ENCODE results near the gene ETAA1. TPM values are rescaled to one million over a fixed set of nuclear protein-coding genes. Genes with fewer than 3 reads are reported as not detected.

Gene ETAA1
- 10 to 100 TPM; 14.5 to 14.6 TPM for total RNA-seq

DNA sequence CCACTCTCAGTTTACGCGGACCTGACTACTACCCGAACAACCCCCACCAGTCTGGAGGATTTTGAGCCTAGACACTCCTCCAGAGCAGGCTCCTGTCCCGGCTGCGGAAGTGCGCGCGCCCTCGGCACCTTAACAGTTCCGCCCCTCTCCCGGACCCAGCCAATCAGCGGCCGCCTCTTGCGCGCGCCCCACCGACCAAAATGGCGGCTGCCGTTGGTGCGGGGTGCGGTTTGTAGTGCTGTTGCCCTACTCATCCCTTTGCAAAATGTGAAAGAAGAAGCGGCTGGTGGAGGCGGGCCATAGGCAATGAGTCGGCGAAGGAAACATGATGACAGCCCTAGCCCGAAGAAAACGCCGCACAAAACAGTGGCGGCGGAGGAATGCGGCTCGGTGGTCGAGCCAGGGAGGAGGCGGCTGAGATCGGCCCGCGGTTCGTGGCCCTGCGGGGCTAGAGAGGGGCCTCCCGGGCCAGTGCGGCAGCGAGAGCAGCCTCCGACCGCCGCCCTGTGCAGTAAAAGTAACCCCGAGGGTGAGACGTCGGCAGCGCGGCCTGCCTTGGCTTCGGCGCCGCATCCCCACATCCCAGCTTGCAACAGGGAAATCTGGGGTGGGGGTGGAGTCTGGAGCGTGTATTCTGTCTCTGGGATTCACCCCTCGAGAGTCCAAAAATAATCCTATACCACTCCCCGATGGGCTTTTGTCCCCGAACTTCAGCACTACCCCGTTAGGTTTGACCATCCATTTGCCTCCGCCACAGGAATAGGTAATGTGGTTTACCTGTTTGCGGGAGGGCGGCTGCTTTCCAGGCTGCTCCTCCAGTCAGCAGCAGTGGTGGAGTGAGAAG lies at the start of gene ETAA1:
ETAA1 (plus strand) TSS at position 191 of the 844 bp plus-strand sequence; CDS start at position 307, 116 bp downstream.
- TF ChIP-seq POLR2A (IDR thresholded peaks at IDR 0.05) (peak; percentile 77), CTCF (IDR thresholded peaks at IDR 0.05) (peak in 1 of 4 experiments; percentile 5), POLR2AphosphoS5 (IDR thresholded peaks at IDR 0.05) (peak; percentile 88)
- peak; percentile 90 for DNase-seq (ENCODE audit: low spot score)
- intact Hi-C loops (cut with DNase I): loop anchor here (5.0 kb wide), 1 partner anchor 965 kb away; no protein-coding TSS in a partner anchor
- Histone ChIP-seq H3K9me3 (no peaks in the 10 kb centered on the region), H3K27me3 (replicated peaks; ENCODE audit: insufficient read depth) (no peaks in the 10 kb centered on the region), H3K4me3 (peak within 1 kb of the TSS; percentile 96 to 98), H3K36me3 (no peaks in the 10 kb centered on the region), H3K27ac (peak within 1 kb of the TSS; percentile 95 to 96), H3K4me1 (replicated peaks) (no peaks in the 10 kb centered on the region)
- WGBS: under 1% methylated on average over 59 of the region's 61 CpGs

DNA sequence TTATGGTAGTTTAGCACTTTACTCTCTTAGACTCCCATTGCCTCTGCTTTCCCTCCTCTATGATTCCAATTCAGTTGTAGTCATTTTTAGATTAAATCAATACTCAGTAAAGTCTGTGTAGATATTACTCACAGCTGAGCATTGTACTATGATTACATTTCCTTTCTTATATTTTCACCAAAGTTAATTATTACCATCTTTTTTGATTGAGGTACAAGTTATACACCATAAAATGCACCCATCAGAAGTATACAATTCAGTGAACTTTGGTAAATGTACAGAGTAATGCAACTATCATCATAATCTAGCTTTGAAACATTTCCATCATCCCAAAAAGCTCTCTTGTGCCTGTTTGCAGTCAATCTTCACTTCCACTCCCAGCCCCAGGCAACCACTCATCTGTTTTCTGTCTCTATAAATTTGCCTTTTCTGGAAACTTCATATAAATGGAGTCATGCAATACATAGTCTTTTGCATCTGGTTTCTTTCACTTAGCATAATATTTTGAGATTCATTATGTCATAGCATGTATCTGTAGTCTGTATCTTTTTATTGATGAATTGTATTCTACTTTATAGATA lies 30.2 kb upstream of the ETAA1 start:
- DNase-seq (ENCODE audit: low spot score): no peak
- Histone ChIP-seq H3K36me3 (no peaks in the 10 kb centered on the region), H3K9me3 (no peaks in the 10 kb centered on the region), H3K27me3 (replicated peaks; ENCODE audit: insufficient read depth) (no peaks in the 10 kb centered on the region), H3K4me3 (no peak overlapping the region), H3K27ac (no peak overlapping the region), H3K4me1 (replicated peaks) (no peaks in the 10 kb centered on the region)
- no peak for TF ChIP-seq POLR2AphosphoS5 (IDR thresholded peaks at IDR 0.05)
- intact Hi-C loops (cut with DNase I): no loop called here

DNA sequence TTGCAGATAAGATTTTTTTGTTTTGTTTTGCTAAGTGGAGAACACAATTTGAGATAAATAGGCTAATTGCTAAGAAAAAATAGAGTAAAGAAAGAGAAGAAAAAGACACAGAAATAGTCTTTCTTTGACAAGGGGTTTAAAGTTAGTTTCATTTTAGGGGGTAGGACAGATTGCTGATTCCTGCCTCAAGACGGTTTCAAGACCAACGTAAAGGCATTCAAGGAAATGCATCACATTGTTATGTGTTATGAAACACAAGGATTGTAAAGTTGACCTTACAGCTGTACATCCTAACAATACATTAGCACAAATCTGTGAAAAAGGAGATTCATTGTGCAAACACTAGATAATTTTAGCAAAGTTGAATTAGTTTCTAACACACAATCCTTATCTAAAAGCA lies 22.7 kb upstream of the ETAA1 start:
- no peaks in the 10 kb centered on the region for H3K9me3 ChIP-seq
- no peak overlapping the region for H3K27ac ChIP-seq
- no peaks in the 10 kb centered on the region for H3K27me3 ChIP-seq (replicated peaks; ENCODE audit: insufficient read depth)
- no peaks in the 10 kb centered on the region for H3K36me3 ChIP-seq
- DNase-seq (ENCODE audit: low spot score): no peak
- H3K4me3 ChIP-seq: no peak overlapping the region
- TF ChIP-seq POLR2A (IDR thresholded peaks at IDR 0.05) (no peak), CTCF (IDR thresholded peaks at IDR 0.05) (no peak)
- WGBS: 46% methylated on average over 2 of the region's 2 CpGs
- intact Hi-C loops (cut with DNase I): no loop called here
- H3K4me1 ChIP-seq (replicated peaks): no peaks in the 10 kb centered on the region

DNA sequence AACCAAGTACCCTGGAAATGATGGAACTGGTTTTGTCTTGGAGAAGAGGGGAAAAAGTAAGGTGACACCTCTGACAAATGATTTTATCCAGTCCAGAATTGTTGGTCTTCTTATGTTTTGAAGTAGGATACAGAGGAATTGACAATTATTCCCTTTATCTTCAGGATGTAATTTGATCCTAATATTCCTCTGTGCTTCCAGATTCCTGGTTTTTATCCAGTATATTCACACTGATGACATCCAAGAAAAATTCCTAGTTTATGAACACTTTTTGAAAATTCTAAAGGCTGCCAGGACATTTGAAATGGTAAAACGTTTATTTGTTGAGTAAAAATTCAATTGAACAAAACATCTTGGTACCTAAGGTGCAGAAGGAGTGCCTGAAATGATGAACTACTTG lies 22.2 kb upstream of the ETAA1 start:
- no peak for TF ChIP-seq POLR2A (IDR thresholded peaks at IDR 0.05)
- no peak for TF ChIP-seq CTCF (IDR thresholded peaks at IDR 0.05)
- TF ChIP-seq POLR2AphosphoS5 (IDR thresholded peaks at IDR 0.05): no peak
- WGBS: 34% methylated on average over 1 of the region's 1 CpG
- DNase-seq (ENCODE audit: low spot score): no peak
- intact Hi-C loops (cut with DNase I): no loop called here
- H3K36me3 ChIP-seq: no peaks in the 10 kb centered on the region
- H3K4me3 ChIP-seq: no peak overlapping the region
- no peak overlapping the region for H3K27ac ChIP-seq
- H3K9me3 ChIP-seq: no peaks in the 10 kb centered on the region
- no peaks in the 10 kb centered on the region for H3K27me3 ChIP-seq (replicated peaks; ENCODE audit: insufficient read depth)
- H3K4me1 ChIP-seq (replicated peaks): no peaks in the 10 kb centered on the region

DNA sequence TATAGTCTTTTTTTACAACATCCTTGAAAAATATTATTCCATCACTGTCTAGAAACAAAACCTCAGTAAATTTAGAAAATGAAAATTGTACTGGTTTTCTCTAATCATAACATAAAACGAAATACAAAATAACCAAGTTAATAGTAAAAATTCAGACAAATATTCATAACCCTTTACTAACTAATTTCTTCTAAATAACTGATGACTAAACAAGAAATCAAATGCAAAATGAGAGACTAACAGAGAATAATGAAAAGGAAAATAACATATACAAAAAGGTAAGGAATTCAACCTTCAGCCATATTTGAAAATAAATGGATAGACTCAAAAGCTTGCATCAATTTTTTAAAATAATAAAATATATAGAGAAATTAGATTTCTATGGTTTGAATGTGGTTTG lies 18.6 kb upstream of the ETAA1 start:
- Histone ChIP-seq H3K9me3 (no peaks in the 10 kb centered on the region), H3K36me3 (no peaks in the 10 kb centered on the region), H3K4me3 (no peak overlapping the region), H3K4me1 (replicated peaks) (no peaks in the 10 kb centered on the region), H3K27ac (no peak overlapping the region), H3K27me3 (replicated peaks; ENCODE audit: insufficient read depth) (no peaks in the 10 kb centered on the region)
- WGBS: 93% methylated on average over 1 of the region's 1 CpG
- no peak for DNase-seq (ENCODE audit: low spot score)
- TF ChIP-seq POLR2AphosphoS5 (IDR thresholded peaks at IDR 0.05) (no peak), CTCF (IDR thresholded peaks at IDR 0.05) (no peak), POLR2A (IDR thresholded peaks at IDR 0.05) (no peak)
- intact Hi-C loops (cut with DNase I): no loop called here

Data from prostate gland (tissue), 2 donors.